Glutamatergic neuron (in vitro differentiated cells): ENCODE data around the gene FAM169A. TPM values are rescaled to one million over a fixed set of nuclear protein-coding genes. Genes with fewer than 3 reads are reported as not detected.

Experiments
- DNase-seq: peaks from one replicate; pipeline ENCODE4 v3.0.0; 2022
- H3K27ac Mint-ChIP-seq: one replicate; pipeline ENCODE4 v1.8.0; 2020; ENCODE audit warnings: mild to moderate bottlenecking, mixed read lengths, inconsistent platforms; ENCODE audit not compliant: unreplicated experiment
- H3K27me3 Mint-ChIP-seq: one replicate; pipeline ENCODE4 v1.8.0; 2020; ENCODE audit warnings: mild to moderate bottlenecking, moderate library complexity, mixed read lengths, inconsistent platforms; ENCODE audit not compliant: unreplicated experiment
- H3K36me3 Mint-ChIP-seq: one replicate; pipeline ENCODE4 v1.8.0; 2020; ENCODE audit warnings: mild to moderate bottlenecking, mixed read lengths, inconsistent platforms; ENCODE audit not compliant: unreplicated experiment
- H3K4me1 Mint-ChIP-seq: one replicate; pipeline ENCODE4 v1.8.0; 2020; ENCODE audit warnings: mild to moderate bottlenecking, low read depth, mixed read lengths, inconsistent platforms; ENCODE audit not compliant: unreplicated experiment
- H3K4me3 Mint-ChIP-seq: one replicate; pipeline ENCODE4 v1.8.0; 2020; ENCODE audit warnings: mild to moderate bottlenecking, mixed read lengths, inconsistent platforms; ENCODE audit not compliant: unreplicated experiment
- H3K9me3 Mint-ChIP-seq: one replicate; pipeline ENCODE4 v1.8.0; 2020; ENCODE audit warnings: mild to moderate bottlenecking, moderate library complexity, mixed read lengths, inconsistent platforms; ENCODE audit not compliant: unreplicated experiment
- CTCF ChIP-seq: fragments of 200-600 bp; sonication (generic); IDR thresholded peaks from one replicate; pipeline ENCODE4 v1.5.0; 2021; ENCODE audit not compliant: partially characterized antibody, unreplicated experiment
- total RNA-seq: library from RNA; stranded (reverse); fragmentation: NEBNext Ultra II Directional; extraction: Animal tissue kit (Norgen Biotek cat#: 25700); gene quantifications from one replicate; pipeline ENCODE4 v1.2.1, GENCODE V29; 2021; ENCODE audit not compliant: unreplicated experiment

FAM169A gene
- total RNA-seq, 1 donor from 2014 or later, result 9.5 TPM

GRCh38 chr5:74736759-74737158, 129.4 kb downstream of the FAM169A start:
- no peak for TF ChIP-seq CTCF
- no peaks in the 10 kb centered on the region for H3K4me1 Mint-ChIP-seq
- H3K36me3 Mint-ChIP-seq, result no peaks in the 10 kb centered on the region
- no peak overlapping the region for H3K27ac Mint-ChIP-seq
- H3K27me3 Mint-ChIP-seq, result no peaks in the 10 kb centered on the region
- H3K9me3 Mint-ChIP-seq, result no peaks in the 10 kb centered on the region
- DNase-seq, result no peak
- no peak overlapping the region for H3K4me3 Mint-ChIP-seq

Other genes starting within 250 kb of the FAM169A start
- 302 TPM for gene ENC1, start 225.7 kb downstream of the FAM169A start, total RNA-seq
- gene HEXB, start 181.2 kb downstream of the FAM169A start, total RNA-seq, result 13.5 TPM
- 44.8 TPM for gene GFM2, start 99.3 kb downstream of the FAM169A start, total RNA-seq
- gene NSA2, start 99.1 kb downstream of the FAM169A start, total RNA-seq, result 43.9 TPM
- 5.2 TPM for gene GCNT4, start 186.2 kb upstream of the FAM169A start, total RNA-seq